Hematopoietic multipotent progenitor cell treated with erythropoietin and hydrocortisone succinate and interleukin-3 and kit ligand, for 17 days (in vitro differentiated cells): ENCODE data around the gene PRRX2.
"Not testable (repeated sequence)": the region's sequence is repeated elsewhere in the genome, so short reads cannot be mapped to it uniquely, and the experiment has no call there.

Experiments
- DNase-seq: peaks from one replicate; pipeline ENCODE4 v3.0.0-alpha.2; 2015; ENCODE audit warnings: low spot score

The PRRX2 gene

GRCh38 chr9:129665389-129665775 is at the start of gene PRRX2:
TSS of gene PRRX2 (plus strand) at chr9:129665647. CDS start at chr9:129665868, 221 bp downstream.
- DNase-seq = no peak

DNA sequence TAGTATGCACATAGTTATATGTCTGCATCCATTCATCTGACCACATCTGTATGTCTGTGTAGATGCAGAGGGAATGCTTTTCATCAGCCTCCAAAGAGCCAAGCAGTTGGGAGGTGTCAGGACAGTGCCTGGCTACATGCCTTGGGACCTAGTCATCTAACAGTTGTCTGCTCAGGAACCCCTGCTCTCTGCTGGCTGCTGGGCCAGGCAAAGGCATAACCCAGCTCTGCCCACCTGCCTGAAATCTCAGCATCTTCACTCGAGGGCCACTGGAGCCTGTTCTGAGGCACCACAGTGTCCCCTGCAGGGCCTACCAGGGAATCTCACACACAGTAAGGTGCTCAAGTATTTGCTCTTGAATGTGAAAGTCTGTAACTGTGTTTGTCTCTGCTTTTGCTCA is 48.3 kb upstream of the PRRX2 start:
- no peak for DNase-seq

DNA sequence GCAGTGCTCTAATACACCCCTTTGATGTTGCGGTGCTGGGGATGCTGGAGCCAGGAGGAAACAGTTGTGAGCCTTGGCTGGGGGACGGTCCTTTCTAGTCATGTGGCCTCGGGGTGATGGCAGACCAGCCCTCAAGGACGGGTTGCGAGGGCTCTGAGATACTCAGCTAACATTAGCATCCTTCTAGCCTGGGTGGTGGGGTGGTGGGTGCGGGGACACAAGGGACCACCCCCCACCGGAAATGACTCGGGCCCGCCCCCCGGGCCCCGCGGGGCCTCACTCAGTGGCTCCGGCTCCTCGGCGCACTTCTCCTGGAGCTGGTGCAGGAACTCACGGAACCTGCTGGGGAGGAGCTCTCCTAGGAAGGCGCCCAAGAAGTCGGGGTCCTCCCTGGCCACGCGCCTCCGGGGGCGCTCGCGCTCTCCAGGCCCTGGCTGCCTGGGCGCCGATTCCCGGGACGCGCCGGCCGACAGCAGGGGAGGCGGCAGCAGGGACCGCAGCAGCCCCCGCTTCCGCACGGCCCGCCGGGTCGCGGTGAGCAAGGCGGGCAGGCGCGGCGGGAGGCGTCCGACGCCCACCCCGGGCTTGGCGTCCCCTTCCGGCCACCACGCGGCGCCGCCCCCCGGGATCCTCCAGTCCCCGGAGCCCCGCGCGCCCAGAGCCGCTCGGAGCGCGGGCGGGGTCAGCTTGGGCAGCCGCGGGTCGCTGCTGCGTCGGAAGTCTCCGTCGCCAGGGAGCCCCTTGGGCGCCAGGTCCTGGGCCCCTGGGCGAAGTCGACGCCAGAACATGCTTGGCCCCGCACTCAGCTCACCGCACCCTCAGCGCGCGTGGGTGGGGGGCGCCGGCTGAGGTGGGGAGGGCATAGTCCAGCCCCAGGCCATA is 45.4 kb upstream of the PRRX2 start:
- DNase-seq = no peak

GRCh38 chr9:129620669-129621295 is 44.7 kb upstream of the PRRX2 start, which contains the start of gene C9orf50:
TSS of gene C9orf50 (minus strand) at chr9:129621101. CDS start at chr9:129620574, 527 bp downstream.
- DNase-seq = no peak

DNA sequence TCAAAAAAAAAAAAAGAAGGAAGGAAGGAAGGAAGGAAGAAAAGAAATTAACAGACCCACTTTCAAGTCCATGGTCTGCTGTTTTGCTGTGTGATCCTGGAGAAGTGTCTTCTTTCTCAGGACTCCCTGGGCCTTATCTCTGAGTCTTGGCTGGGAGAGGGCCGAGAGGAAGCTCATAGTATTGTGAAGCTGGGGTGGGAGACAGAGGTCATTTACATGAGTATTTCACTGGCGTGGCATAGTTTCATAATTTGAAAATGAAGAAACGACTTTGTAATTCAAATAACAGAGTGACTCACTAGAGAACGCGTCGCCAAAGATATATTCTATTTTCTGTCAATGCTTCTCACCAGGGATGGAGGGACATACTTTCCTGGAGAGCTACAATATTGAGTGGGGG is 42.1 kb upstream of the PRRX2 start:
- no peak for DNase-seq

DNA sequence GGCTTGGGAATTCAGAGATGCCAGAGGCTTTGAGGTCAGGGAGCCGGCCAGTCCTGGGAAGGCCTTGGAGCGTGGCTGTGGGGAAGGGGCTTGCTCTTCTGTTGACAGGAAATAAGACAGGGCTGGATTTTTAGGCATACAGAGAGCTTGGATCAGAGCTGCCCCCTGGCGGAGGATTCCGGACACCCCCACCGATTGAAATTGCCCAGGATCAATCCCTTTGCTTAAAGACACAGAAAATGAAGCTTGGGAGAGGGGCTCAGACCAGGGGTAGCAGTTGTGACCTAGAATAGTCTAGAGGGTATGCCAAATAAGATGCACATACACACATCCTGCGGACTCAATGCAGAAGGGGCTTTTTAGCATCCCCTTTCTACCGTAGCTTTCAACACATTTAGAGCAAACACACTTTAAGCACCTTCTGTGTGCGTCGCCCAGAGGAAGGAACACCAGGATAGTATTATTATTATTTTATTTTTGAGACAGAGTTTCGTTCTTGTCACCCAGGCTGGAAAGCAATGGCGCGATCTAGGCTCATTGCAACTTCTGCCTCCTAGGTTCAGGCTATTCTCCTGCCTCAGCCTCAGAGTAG is 41.2 kb upstream of the PRRX2 start:
- DNase-seq = peak; percentile 49

DNA sequence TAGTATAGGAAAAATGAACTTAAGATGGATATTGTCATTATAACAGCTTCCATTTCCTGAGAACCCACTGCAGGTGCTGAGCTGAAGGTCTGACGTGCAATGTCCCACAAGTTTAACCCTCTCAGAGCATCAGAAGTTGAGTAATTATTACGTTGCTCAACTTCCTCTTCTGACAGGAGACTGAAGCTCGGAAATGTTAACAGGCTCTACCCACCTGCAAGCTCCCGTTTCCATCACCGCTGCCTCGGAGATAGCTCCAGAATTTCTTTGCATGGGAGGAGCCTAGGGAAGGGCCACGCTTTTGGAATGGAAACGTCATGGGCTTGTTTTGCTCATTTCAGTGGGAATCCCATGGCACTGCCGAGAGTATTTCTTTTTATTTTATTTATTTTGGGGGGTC is 40.5 kb upstream of the PRRX2 start:
- DNase-seq = no peak

DNA sequence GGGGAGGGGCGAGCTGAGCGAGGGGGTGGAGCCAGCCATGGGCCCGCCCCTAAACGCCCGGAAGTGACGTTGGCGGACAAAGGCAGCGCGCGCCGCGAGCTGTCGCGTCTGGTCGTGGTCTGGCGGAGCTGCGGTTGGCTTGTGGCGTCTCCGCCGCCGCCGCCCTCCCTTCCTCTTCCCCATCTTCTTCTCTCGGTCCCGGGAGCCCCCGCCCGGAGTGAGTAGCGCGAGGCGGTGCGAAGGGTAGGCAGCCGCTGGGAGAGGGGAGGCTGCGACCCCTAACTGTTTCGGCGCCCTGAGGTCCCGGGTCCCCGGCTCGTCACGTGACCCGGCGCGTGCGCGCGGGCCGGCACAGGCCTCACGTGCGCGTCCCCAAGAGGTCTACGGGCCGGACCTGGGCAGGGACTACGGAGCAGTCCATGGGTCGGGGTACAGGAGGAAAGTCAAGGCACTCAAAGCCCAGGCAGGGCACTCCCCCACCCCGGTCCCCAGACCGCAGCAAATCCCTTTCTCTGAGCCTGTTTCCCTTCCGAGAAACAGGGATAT is 39.3 kb upstream of the PRRX2 start, which contains the start of gene NTMT1:
TSS of gene NTMT1 (plus strand) at position 85 of the 546 bp plus-strand sequence. CDS start 6,541 bp downstream, outside the sequence.
- DNase-seq = peak; percentile 85

DNA sequence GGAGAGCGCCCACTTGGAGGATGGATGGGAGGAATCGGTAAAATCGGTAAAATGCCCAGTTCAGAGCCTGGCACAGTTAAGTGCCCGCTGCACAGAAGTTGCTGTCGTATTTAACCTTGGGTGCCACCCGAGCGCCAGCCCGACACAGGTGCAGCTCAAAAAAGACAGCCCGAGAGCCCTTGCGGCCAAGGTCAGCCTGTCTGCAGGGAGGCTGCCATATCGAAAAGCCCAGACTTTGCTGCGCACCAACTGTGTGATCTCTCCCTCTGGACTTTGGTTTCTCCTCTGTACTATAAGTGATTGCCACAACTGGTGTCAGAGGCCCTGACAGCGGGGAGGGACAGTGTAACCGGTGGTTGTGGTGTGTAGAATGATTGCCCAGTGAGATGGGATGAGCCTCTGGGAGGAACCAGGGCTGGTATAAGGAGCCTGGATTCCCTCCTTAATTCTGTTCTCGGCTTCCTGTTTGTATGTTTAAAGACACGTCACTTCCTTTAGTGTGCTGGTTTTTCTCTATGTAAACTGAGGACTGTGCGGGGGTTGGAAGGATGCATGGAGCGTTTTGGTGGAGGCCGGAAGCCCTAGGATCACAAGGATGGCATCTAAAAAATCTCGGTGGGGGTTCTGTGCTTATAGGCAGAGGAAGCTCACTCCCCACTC is 38.7 kb upstream of the PRRX2 start:
- peak; percentile 29 for DNase-seq

GRCh38 chr9:129627556-129628440 is 37.6 kb upstream of the PRRX2 start:
- DNase-seq = no peak

DNA sequence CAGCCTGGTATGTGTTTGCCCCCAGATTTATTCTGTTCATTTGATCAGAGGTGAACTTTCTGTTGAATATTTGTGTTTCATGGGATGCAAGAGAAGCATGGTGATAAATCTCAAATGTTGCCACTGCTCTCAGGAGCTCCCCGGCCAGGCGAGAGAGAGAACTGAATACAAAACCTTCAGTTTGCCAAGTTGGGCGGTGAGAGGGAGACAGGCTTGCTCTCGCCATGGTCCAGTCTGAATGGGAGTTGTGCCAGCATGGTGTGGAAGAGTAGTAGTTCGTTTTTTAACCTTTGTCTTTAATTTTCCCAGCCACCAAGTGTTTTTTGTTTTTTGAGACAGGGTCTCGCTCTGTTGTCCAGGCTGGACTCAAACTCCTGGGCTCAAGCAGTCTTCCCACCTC is 36.7 kb upstream of the PRRX2 start:
- DNase-seq = no peak

DNA sequence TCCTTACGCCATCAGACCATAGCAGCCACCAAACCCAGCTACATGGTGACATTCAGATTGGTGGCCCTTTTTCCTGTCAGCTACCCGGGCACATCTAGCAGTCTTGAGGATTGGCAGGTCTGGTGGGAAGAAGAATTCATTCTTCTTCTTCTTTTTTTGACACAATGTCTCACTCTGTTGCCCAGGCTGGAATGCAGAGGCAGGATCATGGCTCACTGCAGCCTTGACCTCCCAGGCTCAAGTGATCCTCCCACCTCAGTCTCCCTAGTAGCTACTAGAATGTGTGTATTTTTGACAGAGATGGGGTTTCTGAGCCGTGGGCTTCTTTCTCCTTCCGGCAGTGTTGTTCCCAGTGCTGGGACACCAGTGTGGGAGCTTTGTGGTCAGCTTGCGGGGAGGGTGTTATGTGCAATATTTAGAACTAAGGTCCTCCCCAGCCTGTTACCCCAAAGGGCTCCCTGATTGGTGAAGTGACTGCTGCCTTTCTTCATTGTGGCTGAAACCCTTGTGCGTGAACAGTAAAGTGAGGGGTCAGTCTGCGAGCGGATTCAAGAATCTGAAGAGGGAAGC is 36.1 kb upstream of the PRRX2 start:
- DNase-seq = no peak

- no peak for DNase-seq
These were observed 34.3 kb upstream of the PRRX2 start for GRCh38 chr9:129630967-129631673.

DNA sequence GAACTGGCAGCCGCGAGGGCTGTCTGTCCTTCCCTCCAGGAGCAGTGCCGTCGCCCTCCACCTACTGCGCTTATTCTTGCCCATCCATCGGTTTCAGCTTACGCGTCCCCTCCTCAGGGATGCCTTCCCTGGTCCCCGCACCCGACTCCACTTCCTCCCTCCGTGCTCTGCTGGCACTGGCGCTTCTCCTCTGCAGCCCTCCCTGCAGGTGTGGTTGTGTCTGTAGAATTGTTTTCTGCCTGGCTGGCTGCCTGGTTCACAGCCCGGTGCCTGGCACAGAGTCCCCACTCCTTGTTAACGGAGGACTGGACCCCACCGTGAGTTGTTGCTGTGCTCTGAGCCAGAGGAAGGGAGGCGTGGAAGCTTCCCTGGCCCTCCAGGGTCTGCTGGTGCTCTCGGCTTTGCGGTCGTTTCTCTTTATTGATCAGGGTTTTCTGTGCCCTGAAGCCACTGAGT is 33.7 kb upstream of the PRRX2 start:
- no peak for DNase-seq

DNA sequence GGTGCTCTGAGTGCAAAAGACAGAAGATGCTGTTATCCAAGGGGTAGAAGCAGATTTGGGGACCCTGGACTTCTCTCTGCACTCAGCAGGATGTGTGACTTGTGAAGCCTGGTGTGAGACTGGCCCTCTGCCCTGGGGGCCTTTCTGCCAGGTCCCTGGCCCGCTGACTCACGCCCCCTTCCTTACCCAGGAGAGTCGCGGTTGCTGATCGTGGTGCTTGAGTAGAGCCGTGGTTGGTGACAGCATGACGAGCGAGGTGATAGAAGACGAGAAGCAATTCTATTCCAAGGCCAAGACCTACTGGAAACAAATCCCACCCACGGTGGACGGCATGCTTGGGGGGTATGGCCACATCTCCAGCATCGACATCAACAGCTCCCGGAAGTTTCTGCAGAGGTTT is 33.0 kb upstream of the PRRX2 start:
- DNase-seq = no peak

GRCh38 chr9:129633207-129633606 is 32.2 kb upstream of the PRRX2 start:
- no peak for DNase-seq

DNA sequence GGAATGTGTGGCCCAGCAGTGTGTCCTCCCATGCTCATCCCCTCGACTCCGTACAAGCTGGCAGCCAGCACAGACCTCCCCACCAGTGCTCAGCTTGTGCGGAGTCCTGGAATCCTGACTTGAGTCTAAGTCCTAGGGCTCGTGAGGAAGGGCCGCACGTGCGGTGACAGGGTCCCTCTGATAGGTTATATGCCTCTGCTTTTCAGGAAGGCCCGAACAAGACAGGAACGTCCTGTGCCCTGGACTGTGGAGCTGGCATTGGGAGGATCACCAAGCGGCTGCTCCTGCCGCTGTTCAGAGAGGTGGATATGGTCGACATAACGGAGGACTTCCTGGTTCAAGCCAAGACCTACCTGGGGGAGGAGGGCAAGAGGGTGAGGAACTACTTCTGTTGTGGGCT is 31.6 kb upstream of the PRRX2 start:
- no peak for DNase-seq

DNA sequence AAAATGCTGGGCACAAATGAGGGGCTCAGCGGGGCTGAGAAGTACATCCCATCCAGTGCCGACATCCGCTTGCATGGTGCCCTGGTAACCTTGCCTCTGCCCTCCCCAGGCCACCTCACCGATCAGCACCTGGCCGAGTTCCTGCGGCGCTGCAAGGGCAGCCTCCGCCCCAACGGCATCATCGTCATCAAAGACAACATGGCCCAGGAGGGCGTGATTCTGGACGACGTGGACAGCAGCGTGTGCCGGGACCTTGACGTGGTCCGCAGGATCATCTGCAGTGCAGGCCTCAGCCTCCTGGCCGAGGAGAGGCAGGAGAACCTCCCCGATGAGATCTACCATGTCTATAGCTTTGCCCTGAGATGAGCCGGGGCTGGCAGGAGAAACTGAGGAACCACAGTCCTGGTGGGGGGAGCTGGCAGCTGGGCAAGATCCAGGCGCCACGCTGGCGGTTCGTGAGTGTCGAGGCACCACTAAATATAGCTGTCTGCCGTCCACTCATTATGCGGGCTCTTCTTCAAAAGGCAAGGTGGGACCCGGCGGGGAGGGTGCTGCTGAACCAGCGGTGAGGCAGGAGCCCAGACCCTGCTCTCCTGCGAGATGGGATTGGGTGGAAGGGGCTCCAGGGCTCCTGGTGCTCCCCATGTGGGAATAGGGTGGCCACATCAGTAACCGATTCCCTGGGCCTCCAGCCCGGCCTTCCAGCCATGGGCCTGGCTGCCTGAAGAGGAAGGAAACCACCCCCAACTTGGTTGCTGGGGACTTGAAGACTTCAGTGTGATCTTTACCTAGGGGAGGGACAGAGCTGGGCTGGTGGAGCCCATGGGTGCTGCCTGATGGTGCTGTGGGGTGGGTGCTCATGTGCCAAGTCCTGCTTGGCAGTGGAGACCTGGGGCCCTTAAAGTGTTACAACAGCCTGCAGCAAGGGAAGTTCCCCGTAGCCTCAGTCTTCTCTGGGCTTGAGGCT is 30.1 kb upstream of the PRRX2 start:
- no peak for DNase-seq

DNA sequence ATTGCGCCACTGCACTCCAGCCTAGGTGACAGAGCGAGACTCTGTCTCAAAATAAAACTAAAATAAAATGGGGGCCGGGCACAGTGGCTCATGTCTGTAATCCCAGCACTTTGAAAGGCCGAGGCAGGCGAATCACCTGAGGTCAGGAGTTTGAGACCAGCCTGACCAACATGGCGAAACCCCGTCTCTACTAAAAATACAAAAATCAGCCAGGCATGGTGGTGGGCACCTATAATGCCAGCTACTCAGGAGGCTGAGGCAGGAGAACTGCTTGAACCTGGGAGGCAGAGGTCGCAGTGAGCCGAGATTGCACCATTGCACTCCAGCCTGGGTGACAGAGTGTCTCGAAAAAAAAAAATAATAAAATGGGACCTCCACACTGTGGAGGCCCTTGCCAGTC is 29.1 kb upstream of the PRRX2 start:
- not testable (repeated sequence) for DNase-seq
